Stimulated activated naive CD8-positive, alpha-beta T cell treated with anti-CD3 and anti-CD28 coated beads, Interleukin-15, Interleukin-2, amounts not matched to agents 100 U/mL and 50 U/mL, for 24 hours (primary cell): ENCODE measurements around the gene CDK14.

Source experiments
- ATAC-seq: fragments of 150-1000 bp; cut with Tn5 transposase; one replicate; pipeline ENCODE4 v1.10.0; 2021
- DNase-seq: peaks from one replicate; pipeline ENCODE4 v3.0.0; 2021

The CDK14 gene

GRCh38 chr7:90681336-90682022 is 85.4 kb downstream of the CDK14 start:
- ATAC-seq: no peak
- DNase-seq: no peak

DNA sequence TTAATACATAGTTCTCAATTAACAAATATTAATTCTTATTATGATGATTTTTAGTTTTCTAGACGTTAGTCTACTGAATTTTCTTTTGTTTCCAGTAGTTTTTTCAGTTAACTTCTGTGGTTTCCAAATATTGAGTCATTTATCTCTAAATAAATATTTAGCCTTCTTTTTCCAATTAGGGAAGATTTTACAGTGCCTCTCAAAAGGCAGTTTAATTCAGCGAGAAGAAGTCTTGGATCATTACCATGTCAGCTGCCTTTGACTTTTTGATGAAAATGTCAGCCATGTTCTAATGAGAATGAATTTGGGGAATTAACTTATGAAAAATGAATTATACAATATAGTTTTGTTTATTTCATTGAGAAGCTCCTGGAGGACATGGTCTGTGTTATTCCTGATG is 90.0 kb downstream of the CDK14 start:
- no peak for DNase-seq
- ATAC-seq: no peak

DNA sequence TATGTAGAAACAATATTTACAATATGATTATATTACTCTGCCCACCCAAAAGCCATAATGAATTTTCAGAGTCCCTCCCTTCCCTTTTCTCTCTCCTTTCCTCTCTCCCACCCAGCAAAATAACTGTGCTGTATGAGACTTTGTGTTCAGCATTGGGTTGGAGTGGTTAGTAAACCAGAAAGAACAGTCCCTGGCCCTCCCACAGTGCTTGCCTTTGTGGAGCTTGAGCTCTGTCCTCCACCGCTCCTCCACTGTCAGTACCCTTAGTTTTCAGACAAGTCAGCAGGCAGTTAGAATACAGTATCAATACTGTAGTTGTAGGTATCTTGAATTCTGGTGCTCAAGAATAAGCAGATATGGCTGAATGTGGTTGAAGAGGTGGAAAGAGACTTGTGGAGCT is 92.7 kb downstream of the CDK14 start:
- ATAC-seq: no peak

GRCh38 chr7:90689260-90689659 is 93.1 kb downstream of the CDK14 start:
- DNase-seq (no peak), ATAC-seq (no peak)

More for the DNA sequence above, 92.7 kb downstream of the CDK14 start:
- no peak for DNase-seq

DNA sequence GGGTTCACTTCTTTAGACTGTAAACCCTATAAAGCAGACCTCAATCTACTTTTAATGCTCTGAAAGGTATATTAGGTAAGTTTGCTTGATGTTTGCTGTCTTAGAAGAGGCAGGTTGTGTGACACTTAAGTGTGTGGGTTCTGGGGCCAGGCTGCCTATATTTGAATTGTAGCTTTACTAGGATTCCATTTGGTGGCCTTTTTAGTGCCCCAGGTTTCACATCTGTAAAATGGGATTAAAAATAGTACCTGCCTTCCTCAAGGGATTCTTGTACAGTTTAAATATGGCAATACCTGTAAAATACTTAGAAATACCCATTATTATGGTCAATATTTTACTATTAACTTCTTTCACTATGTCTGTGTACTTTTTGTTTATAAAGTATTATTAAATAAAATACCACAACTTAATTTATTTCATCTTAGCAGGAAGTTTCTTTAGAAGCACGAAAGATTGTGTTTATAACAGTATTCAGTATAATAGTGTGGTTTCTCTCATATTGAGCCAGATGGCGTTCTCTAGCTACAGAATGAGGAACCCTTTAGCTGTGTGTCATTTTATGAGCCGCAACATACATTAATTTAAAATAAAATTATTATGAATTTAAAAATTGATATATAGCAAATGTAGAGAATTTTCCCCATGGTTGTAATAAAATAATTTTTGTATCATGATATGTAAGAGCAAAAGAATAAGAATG is 94.2 kb downstream of the CDK14 start:
- no peak for ATAC-seq
- no peak for DNase-seq

DNA sequence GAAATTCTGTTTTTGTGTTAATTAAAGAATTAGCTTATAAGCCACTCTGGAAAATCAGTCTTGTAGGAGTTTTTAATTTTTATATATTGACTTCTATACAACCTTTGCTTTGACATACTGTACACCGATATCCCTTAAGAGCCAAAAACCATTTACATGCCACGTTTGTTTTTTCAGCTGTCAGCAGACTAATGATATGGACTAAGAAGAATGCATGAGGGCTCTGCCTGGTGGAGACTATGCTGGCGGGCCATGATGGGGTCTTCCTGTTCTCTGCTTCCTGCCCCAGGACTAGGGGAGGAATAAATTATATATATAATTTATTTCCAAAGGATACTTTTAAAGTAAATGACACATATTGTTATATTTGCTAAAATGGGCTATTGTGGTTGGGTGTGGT is 96.3 kb downstream of the CDK14 start:
- no peak for ATAC-seq
- DNase-seq: no peak

- DNase-seq: no peak
- ATAC-seq: no peak
These were observed 96.8 kb downstream of the CDK14 start for GRCh38 chr7:90692947-90693346.

DNA sequence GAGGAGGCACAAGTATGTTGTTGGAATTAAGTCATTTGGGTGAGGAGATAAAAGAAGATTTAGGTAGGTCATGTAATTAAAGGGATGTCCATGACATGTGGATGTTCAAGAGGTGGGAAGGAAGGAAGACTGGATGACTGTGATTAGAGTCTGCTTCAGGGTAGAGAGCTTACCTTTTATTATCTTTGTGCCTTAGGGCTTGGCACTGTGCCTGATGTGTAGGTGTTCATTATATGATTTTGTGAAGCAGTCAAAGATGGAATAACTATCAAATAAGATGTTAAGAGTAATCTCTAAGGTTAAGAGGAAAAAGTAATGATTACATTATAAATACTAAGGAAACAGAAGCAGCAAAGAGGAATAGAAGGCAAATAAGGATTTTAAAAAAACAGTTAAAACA is 97.8 kb downstream of the CDK14 start:
- DNase-seq: no peak
- ATAC-seq: no peak

GRCh38 chr7:90698616-90699015 is 102.5 kb downstream of the CDK14 start:
- DNase-seq (no peak), ATAC-seq (no peak)

GRCh38 chr7:90701021-90701420 is 104.9 kb downstream of the CDK14 start:
- no peak for DNase-seq

DNA sequence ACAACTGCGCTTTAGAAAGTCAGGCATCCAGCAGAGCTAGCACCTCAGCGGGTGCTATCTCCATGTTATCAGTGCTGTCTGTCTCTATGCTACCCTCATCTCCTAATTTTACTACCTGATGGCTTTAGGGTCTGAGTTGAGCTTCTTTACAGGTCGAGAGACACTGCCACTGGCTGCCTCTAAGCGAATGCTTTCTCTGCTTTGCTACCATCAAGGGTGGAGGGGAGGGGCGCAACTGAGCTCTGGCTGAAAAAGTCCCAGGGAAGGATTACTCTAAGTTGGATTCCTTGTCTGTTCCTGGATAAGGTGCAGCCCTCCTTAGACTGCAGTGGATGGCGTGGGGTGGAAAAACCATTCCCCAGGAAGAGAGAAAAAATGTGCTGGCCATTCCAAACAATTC is 105.7 kb downstream of the CDK14 start:
- ATAC-seq: no peak

More at GRCh38 chr7:90701021-90701420, 104.9 kb downstream of the CDK14 start:
- no peak for ATAC-seq

DNA sequence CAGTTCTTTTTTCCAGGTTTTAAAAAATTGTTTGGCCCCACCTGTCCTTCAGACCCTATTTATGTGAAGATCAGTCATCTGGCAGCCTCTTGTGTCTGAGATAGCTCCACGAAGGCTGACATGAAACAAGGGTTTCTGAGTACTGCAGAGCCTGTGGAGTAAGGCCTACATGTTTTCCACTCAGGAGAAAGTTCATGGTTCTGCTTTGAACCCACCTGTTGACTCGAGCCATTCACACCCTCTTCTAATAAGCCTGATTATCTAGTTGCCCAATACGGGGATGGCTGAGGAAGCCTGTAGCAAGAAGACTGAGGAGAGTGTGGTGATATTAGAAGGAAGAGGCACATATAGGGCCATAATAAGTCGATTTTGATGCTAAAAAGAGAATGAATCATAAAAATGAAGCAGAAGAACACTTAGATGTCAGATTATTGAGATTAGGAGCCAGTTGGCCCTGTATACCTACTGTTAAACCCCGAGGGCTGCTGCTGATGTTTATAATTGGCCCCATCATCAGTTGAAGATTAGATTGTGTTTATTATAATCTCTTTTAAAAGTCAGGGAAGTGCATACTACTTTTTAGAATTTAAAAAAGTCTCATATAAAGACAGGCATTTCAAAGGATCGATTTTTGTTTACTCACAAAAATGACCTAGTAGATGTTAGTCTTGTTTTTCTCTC is 109.4 kb downstream of the CDK14 start:
- no peak for DNase-seq
- ATAC-seq: no peak

More for the DNA sequence above, 105.7 kb downstream of the CDK14 start:
- DNase-seq: no peak

DNA sequence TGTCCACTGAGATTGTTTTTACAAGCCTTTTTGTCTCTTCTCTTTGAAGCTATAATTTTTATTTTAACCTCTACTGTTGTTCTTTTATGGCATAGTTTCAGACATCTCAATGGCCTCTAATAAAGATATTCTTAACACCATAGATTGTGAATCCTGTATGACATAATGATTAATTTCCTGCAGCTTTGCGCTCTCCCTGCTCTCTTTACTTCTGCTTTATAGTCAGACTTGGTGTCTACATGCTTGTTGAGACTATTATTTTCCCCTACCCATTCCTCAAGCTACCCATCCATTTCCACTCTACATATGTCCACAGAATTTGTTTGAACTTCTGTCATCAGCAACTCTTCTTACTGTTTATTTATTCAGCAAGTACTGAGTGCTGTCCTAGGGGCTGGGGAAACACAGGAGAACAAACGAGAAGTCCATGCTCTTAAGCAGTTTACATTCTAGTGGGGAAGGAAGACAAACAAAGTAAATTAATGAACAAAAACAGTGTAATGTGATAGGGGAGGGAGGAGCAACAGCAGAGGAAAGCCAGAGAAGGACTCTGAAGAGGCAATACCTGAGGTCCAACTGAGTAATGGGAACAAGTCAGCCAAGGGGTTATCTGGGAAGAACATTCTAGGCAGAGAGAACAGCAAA is 110.1 kb downstream of the CDK14 start:
- ATAC-seq: no peak

DNA sequence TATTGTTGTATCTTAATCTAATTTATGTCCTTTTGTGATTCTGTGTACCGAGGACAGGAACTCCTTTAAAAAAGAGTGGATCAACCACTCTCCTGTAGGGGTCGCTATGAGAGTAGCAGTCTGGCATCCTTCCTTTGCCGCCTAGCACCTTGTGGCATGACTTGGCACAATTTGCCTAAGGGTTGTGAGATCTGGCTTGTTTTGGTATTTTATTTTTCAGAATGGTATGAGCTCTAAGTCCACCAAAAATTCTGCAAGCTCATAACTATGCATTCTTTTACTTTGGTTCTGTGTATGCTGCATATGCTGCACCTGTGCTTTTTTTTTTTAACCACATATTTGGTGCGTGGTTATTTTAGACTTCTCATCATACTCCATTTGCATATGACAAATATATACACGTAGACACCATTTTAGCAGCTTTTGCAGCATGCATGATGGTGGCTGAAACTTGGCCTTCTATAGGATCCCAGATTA is 112.8 kb downstream of the CDK14 start:
- DNase-seq (no peak), ATAC-seq (no peak)

More for the DNA sequence above, 110.1 kb downstream of the CDK14 start:
- DNase-seq: no peak

GRCh38 chr7:90709501-90710465 is 113.7 kb downstream of the CDK14 start:
- DNase-seq (no peak), ATAC-seq (peak; percentile 40)

GRCh38 chr7:90710466-90710850 is 114.3 kb downstream of the CDK14 start:
- ATAC-seq (no peak), DNase-seq (no peak)

DNA sequence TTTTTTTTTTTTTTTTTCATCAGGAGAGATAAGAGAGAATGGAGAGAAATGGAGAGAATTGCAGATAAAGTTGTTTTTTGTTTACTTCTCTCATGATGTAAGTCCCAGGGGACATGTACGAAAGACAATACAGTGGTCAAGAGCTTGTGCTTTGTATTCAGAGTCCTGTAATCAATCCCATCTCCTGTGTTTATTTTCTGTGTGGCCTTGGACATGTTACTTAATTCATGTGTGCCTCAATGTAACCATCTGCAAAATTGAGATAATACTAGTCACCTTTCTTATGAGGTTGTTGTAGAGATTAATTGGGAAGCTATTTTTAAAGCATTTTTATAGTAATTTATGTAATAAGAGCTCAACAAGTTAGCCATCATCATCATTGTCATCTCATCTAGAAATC is 117.5 kb downstream of the CDK14 start:
- ATAC-seq (no peak), DNase-seq (no peak)

DNA sequence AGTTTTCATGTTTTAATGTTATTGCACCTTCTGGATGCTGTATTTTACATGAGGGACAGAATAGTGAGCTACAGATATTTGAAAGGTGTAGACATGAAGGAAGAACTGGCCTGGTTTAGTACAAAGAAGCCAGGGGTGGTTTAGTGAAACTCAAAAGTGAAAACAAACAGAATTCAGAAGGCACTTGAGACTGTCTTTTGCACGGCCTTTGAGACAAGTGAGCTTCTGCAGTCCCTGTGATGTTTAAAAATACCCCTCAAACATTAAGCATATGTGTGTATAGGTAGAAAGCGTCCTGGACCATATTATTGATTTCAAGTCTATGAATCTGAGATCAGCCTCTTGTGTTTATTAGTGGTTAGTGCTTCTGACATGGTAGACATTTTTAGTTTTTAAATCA is 118.9 kb downstream of the CDK14 start:
- DNase-seq (no peak), ATAC-seq (no peak)

- no peak for ATAC-seq
- DNase-seq: no peak
These were observed 121.4 kb downstream of the CDK14 start for GRCh38 chr7:90717296-90718060.

DNA sequence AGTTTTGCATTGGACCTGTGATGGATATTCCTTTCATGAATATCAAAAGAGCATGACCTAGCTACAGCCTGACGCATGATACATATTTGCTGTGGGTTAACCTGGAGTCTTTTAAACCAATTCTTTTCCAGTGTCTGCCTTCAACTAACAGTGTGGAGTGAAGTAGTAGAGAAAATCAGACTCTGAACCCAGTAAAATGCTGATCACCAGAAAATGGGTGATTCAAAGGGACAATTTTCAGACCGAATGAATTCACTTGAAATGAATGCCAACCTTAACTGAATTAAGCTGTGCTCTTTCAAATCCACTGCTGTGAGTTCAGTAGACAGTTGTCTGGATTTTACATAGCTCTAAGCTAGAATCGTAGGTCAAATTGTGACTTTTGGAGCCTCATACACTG is 123.0 kb downstream of the CDK14 start:
- no peak for ATAC-seq
- DNase-seq: no peak
